CD4-positive, alpha-beta T cell (primary cell): ENCODE data around the gene ANKRD53. TPM values are rescaled to one million over a fixed set of nuclear protein-coding genes. Genes with fewer than 3 reads are reported as not detected.

Experiments
- ATAC-seq: fragments of 200-7000 bp; cut with Tn5 transposase; one replicate; pipeline ENCODE4 v1.10.0; 2022; ENCODE audit warnings: mild to moderate bottlenecking; ENCODE audit not compliant: poor library complexity
- CTCF ChIA-PET: fragments of 350-600 bp; sonication (Branson Sonifier 250); formaldehyde crosslinking; loops from one replicate; lab custom pipeline; 2021; ENCODE audit warnings: antibody characterized with exemption, inconsistent platforms; lab: Charles Lee
- POLR2A ChIA-PET: fragments of 350-600 bp; sonication (Branson Sonifier 250); formaldehyde crosslinking; loops from one replicate; lab custom pipeline; 2021; ENCODE audit warnings: antibody characterized with exemption, inconsistent platforms; lab: Charles Lee
- DNase-seq, 14 experiments: peaks; one replicate each; pipeline ENCODE4 v3.0.0-alpha.2; 2013 to 2020; ENCODE audit warnings: mixed read lengths in 2 of 14
- H3K27ac ChIP-seq, 2 donors: one replicate each; pipeline versions ENCODE4 v1.5.1 to v1.7.0; 2013; ENCODE audit warnings: low read length in 2 of 2, low read depth in 1 of 2, mild to moderate bottlenecking in 1 of 2
- H3K27me3 ChIP-seq, 2 experiments: 1 replicate in 1 of 2; 2 replicates in 1 of 2; pipeline versions ENCODE4 v1.6.1 to v1.7.0; 2013; ENCODE audit warnings: low read length in 2 of 2, control low read depth in 1 of 2, mild to moderate bottlenecking in 1 of 2, moderate library complexity in 1 of 2; ENCODE audit not compliant: insufficient read depth in 2 of 2, control insufficient read depth in 1 of 2
- H3K36me3 ChIP-seq: one replicate; pipeline ENCODE4 v1.6.1; 2013; ENCODE audit warnings: low read length, control low read depth; ENCODE audit not compliant: insufficient read depth
- H3K4me1 ChIP-seq: one replicate; pipeline ENCODE4 v1.6.1; 2013; ENCODE audit warnings: low read length, control low read depth; ENCODE audit not compliant: insufficient read depth
- H3K4me3 ChIP-seq: one replicate; pipeline ENCODE4 v1.5.1; 2013; ENCODE audit warnings: mild to moderate bottlenecking, low read length, moderate library complexity
- H3K9me3 ChIP-seq, 2 experiments: 1 replicate in 1 of 2; 2 replicates in 1 of 2; pipeline versions ENCODE4 v1.6.1 to v1.7.0; 2013; ENCODE audit warnings: low read length in 2 of 2, mild to moderate bottlenecking in 2 of 2, control low read depth in 1 of 2, moderate library complexity in 1 of 2; ENCODE audit not compliant: control insufficient read depth in 1 of 2, insufficient read depth in 1 of 2
- H3K27ac Mint-ChIP-seq: one replicate; pipeline ENCODE4 v1.8.0; 2020; ENCODE audit warnings: mixed read lengths
- H3K27me3 Mint-ChIP-seq: one replicate; pipeline ENCODE4 v1.8.0; 2021; ENCODE audit warnings: mixed read lengths
- H3K36me3 Mint-ChIP-seq: one replicate; pipeline ENCODE4 v1.8.0; 2021; ENCODE audit warnings: low read depth, mixed read lengths
- H3K4me1 Mint-ChIP-seq: one replicate; pipeline ENCODE4 v1.8.0; 2021; ENCODE audit warnings: low read depth, mixed read lengths
- H3K4me3 Mint-ChIP-seq: one replicate; pipeline ENCODE4 v1.8.0; 2020; ENCODE audit warnings: mild to moderate bottlenecking, mixed read lengths
- H3K9me3 Mint-ChIP-seq: one replicate; pipeline ENCODE4 v1.8.0; 2020; ENCODE audit warnings: mixed read lengths
- CTCF ChIP-seq: fragments of 200-600 bp; IDR thresholded peaks from one replicate; pipeline ENCODE4 v1.8.0; 2022; ENCODE audit warnings: antibody characterized with exemption, mild to moderate bottlenecking
- intact Hi-C, 2 experiments: fragments of 100-400 bp; cut with DNase I in 1 of 2; cut with micrococcal nuclease in 1 of 2; formaldehyde crosslinking; loops; one replicate each; pipeline versions ENCODE4 v1.15.1 to v1.9.0; 2023 to 2025; cut with DNase I, micrococcal nuclease
- total RNA-seq, 174 experiments: library from RNA in 2 of 174; stranded (reverse) in 2 of 174; gene quantifications; one replicate each; pipeline ENCODE4 v1.2.3 and lab custom pipeline; 2021 to 2026

Gene ANKRD53
- total RNA-seq, 2 experiments from 2014 or later: 0.42 to 1.2 TPM

- Histone ChIP-seq H3K36me3 (peaks cover 67% of the 10 kb centered on the region), H3K9me3 (no peaks in the 10 kb centered on the region), H3K27me3 (no peaks in the 10 kb centered on the region), H3K27ac (no peak overlapping the region), H3K4me1 (peaks cover 29% of the 10 kb centered on the region), H3K4me3 (no peak overlapping the region)
- Mint-ChIP-seq H3K4me1 (peaks cover 39% of the 10 kb centered on the region), H3K9me3 (no peaks in the 10 kb centered on the region), H3K27ac (no peak overlapping the region), H3K27me3 (no peaks in the 10 kb centered on the region), H3K4me3 (no peak overlapping the region), H3K36me3 (peaks cover 77% of the 10 kb centered on the region)
- intact Hi-C loops: loop anchor here in 1 of 2 experiments (5.0 to 10.0 kb wide), 2 partner anchors 77 to 235 kb away; partner anchors contain the start of genes NAGK and PAIP2B
- no peak for TF ChIP-seq CTCF
- CTCF ChIA-PET: no interaction called here
- DNase-seq (no peak), ATAC-seq (no peak)
- POLR2A ChIA-PET: no interaction called here
These were observed 11.8 kb downstream of the ANKRD53 start for GRCh38 chr2:70990216-70990615.

GRCh38 chr2:70991142-70991541, 12.7 kb downstream of the ANKRD53 start:
- ATAC-seq: no peak
- H3K4me3 Mint-ChIP-seq: peak overlapping the region; percentile 66
- intact Hi-C loops: loop anchor here in 1 of 2 experiments (5.0 to 10.0 kb wide), 2 partner anchors 76 to 234 kb away; partner anchors contain the start of genes NAGK and PAIP2B
- H3K9me3 Mint-ChIP-seq: no peaks in the 10 kb centered on the region
- no peaks in the 10 kb centered on the region for H3K27me3 ChIP-seq
- POLR2A ChIA-PET: interaction anchor here (2.9 kb wide), 1 partner anchor 77 kb away, joined by 9 read pairs; the partner anchor contains the start of gene NAGK
- H3K27ac Mint-ChIP-seq: peak overlapping the region; percentile 45
- TF ChIP-seq CTCF: no peak
- peaks cover 26% of the 10 kb centered on the region for H3K4me1 ChIP-seq
- no peak overlapping the region for H3K4me3 ChIP-seq
- H3K27ac ChIP-seq: no peak overlapping the region
- DNase-seq: no peak
- peaks cover 74% of the 10 kb centered on the region for H3K36me3 Mint-ChIP-seq
- no peaks in the 10 kb centered on the region for H3K27me3 Mint-ChIP-seq
- H3K4me1 Mint-ChIP-seq: peaks cover 42% of the 10 kb centered on the region
- no peaks in the 10 kb centered on the region for H3K9me3 ChIP-seq
- CTCF ChIA-PET: interaction anchor here (2.0 kb wide), 1 partner anchor 10 kb away, joined by 4 read pairs; no protein-coding TSS in a partner anchor
- H3K36me3 ChIP-seq: peaks cover 60% of the 10 kb centered on the region

DNA sequence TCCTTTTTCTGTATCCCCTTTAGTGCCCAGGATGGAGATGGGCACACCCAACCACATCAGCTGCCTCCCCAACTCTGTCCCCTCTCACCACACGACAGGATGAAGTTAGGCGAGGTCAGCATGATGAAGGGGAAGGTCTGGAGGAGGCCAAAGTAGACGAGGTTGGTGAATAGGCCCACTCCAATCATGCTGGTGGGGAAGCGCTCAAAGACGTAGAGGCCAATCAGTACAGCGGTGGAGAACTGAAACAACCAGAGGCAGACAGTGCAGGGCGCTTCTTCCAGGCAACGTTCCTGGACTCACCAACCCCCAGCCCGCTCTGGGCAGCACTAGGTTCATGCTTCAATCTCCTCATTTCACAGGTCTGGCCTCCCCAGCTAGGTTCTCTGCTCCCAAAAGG, 13.3 kb downstream of the ANKRD53 start:
- no peak overlapping the region for H3K27ac ChIP-seq
- Mint-ChIP-seq H3K36me3 (peaks cover 68% of the 10 kb centered on the region), H3K4me1 (peaks cover 42% of the 10 kb centered on the region), H3K27ac (peak overlapping the region; percentile 45), H3K9me3 (no peaks in the 10 kb centered on the region), H3K4me3 (peak overlapping the region; percentile 27), H3K27me3 (no peaks in the 10 kb centered on the region)
- no peak for TF ChIP-seq CTCF
- H3K27me3 ChIP-seq: no peaks in the 10 kb centered on the region
- ChIA-PET POLR2A (interaction anchor here (2.9 kb wide), 1 partner anchor 77 kb away, joined by 9 read pairs; the partner anchor contains the start of gene NAGK), CTCF (interaction anchor here (2.0 kb wide), 1 partner anchor 9 kb away, joined by 4 read pairs; no protein-coding TSS in a partner anchor)
- H3K9me3 ChIP-seq: no peaks in the 10 kb centered on the region
- H3K4me3 ChIP-seq: no peak overlapping the region
- intact Hi-C loops: loop anchor here in 1 of 2 experiments (5.0 to 10.0 kb wide), 2 partner anchors 76 to 233 kb away; partner anchors contain the start of genes NAGK and PAIP2B
- DNase-seq (no peak), ATAC-seq (no peak)
- peaks cover 26% of the 10 kb centered on the region for H3K4me1 ChIP-seq
- peaks cover 55% of the 10 kb centered on the region for H3K36me3 ChIP-seq
